HepG2 (cell line): ENCODE data around the gene TPRG1L. TPM values are rescaled to one million over a fixed set of nuclear protein-coding genes. Genes with fewer than 3 reads are reported as not detected.

Experiments used
- ATAC-seq: fragments of 200-7000 bp; cut with Tn5 transposase; 3 replicates; pipeline ENCODE4 v1.9.1; 2020; ENCODE audit warnings: mild to moderate bottlenecking, moderate library complexity
- BruUV-seq: library from RNA; stranded (reverse); fragments of 400-500 nt; replicated peaks from 2 replicates; lab custom pipeline; 2021; lab: Mats Ljungman, UMichigan
- CTCF ChIA-PET: fragments of 300-600 bp; formaldehyde crosslinking; extraction: SDS; loops from one replicate; lab custom pipeline; 2021; ENCODE audit warnings: low total read pairs, inconsistent platforms, low intra/inter-chr PET ratio; lab: Yijun Ruan, JAX
- POLR2A ChIA-PET: fragments of 350-600 bp; sonication (Branson Sonifier 250); formaldehyde crosslinking; loops from one replicate; lab custom pipeline; 2020; ENCODE audit warnings: antibody characterized with exemption, inconsistent platforms; lab: Yijun Ruan, JAX
- DNase-seq: peaks from one replicate; pipeline ENCODE4 v3.0.0-alpha.2; 2015; ENCODE audit warnings: low spot score
- FAIRE-seq: peaks from 3 replicates; lab custom pipeline; 2011; peaks lifted over from hg19 to GRCh38; lab: Jason Lieb, UNC
- H2AFZ ChIP-seq: one replicate; pipeline ENCODE4 v1.6.1; 2011; ENCODE audit warnings: low read length, inconsistent platforms
- H3K27ac ChIP-seq: fragments of 300-600 bp; 3 replicates; pipeline ENCODE4 v1.8.0; 2011; ENCODE audit warnings: mixed run types, mild to moderate bottlenecking, mixed read lengths, low read length, inconsistent platforms; ENCODE audit not compliant: insufficient read depth; ENCODE audit errors: extremely low read length
- H3K27me3 ChIP-seq, 2 experiments: fragments of 200-600 bp in 1 of 2; 2 replicates in 1 of 2; 3 replicates in 1 of 2; pipeline versions ENCODE4 v1.6.0 to v1.8.0; 2011; ENCODE audit warnings: low read length in 2 of 2, mild to moderate bottlenecking in 2 of 2, moderate library complexity in 2 of 2, inconsistent platforms in 1 of 2; ENCODE audit not compliant: insufficient read depth in 2 of 2, control insufficient read depth in 1 of 2
- H3K36me3 ChIP-seq, 2 experiments: fragments of 200-600 bp in 1 of 2; replicated peaks in 1 of 2; 2 replicates in 1 of 2; 3 replicates in 1 of 2; pipeline versions ENCODE4 v1.5.1 to v1.8.0; 2011; ENCODE audit warnings: low read length in 2 of 2, inconsistent platforms in 1 of 2; ENCODE audit not compliant: insufficient read depth in 2 of 2, control insufficient read depth in 1 of 2
- H3K4me1 ChIP-seq: 2 replicates; pipeline ENCODE4 v1.5.1; 2012; ENCODE audit warnings: low read length, inconsistent platforms; ENCODE audit not compliant: insufficient read depth
- H3K4me2 ChIP-seq: 2 replicates; pipeline ENCODE4 v1.6.0; 2011; ENCODE audit warnings: low read depth, low read length, inconsistent platforms
- H3K4me3 ChIP-seq, 3 experiments: fragments of 200-600 bp in 1 of 3; sonication (generic), shearing (Covaris generic) in 1 of 3; replicated peaks in 1 of 3; 2 replicates each; pipeline ENCODE4 v1.5.1; 2011 to 2016; ENCODE audit warnings: low read length in 3 of 3, inconsistent platforms in 2 of 3, low read depth in 2 of 3, mild to moderate bottlenecking in 2 of 3, control low read depth in 1 of 3, mixed read lengths in 1 of 3; ENCODE audit not compliant: insufficient read depth in 1 of 3
- H3K79me2 ChIP-seq: one replicate; pipeline ENCODE4 v1.6.1; 2011; ENCODE audit warnings: low read length, inconsistent platforms; ENCODE audit not compliant: insufficient read depth
- H3K9ac ChIP-seq: 2 replicates; pipeline ENCODE4 v1.6.0; 2011; ENCODE audit warnings: mild to moderate bottlenecking, low read depth, low read length, inconsistent platforms; ENCODE audit not compliant: insufficient read depth
- H3K9me3 ChIP-seq: 2 replicates; pipeline ENCODE4 v1.5.1; 2012; ENCODE audit warnings: mild to moderate bottlenecking, low read length
- H4K20me1 ChIP-seq: 2 replicates; pipeline ENCODE4 v1.6.0; 2011; ENCODE audit warnings: inconsistent platforms, mild to moderate bottlenecking, low read length, moderate library complexity; ENCODE audit not compliant: insufficient read depth
- ATAD3A ChIP-seq: sonication (generic); formaldehyde crosslinking; IDR thresholded peaks from 2 replicates; pipeline ENCODE4 v1.4.0; 2020; ENCODE audit warnings: missing genetic modification reagents
- GFI1 ChIP-seq: sonication (generic); formaldehyde crosslinking; IDR thresholded peaks from 2 replicates; pipeline ENCODE4 v1.5.0; 2020; ENCODE audit warnings: missing genetic modification reagents, mild to moderate bottlenecking, borderline replicate concordance
- SIX4 ChIP-seq: sonication (generic); formaldehyde crosslinking; IDR thresholded peaks from 2 replicates; pipeline ENCODE4 v1.4.0; 2020; ENCODE audit warnings: missing genetic modification reagents
- TOE1 ChIP-seq: sonication (generic); formaldehyde crosslinking; IDR thresholded peaks from 2 replicates; pipeline ENCODE4 v1.4.0; 2020; ENCODE audit warnings: mild to moderate bottlenecking, missing genetic modification reagents
- YY1 ChIP-seq: IDR thresholded peaks from 2 replicates; pipeline ENCODE4 v1.6.1; 2011; ENCODE audit warnings: low read length, low read depth, moderate library complexity, mild to moderate bottlenecking; ENCODE audit not compliant: insufficient read depth, insufficient replicate concordance
- ZFP36 ChIP-seq: fragments of 150-350 bp; IDR thresholded peaks from 2 replicates; pipeline ENCODE4 v1.6.1; 2018; ENCODE audit warnings: borderline replicate concordance, low read length, low read depth; ENCODE audit not compliant: partially characterized antibody
- ZNF264 ChIP-seq: sonication (generic); formaldehyde crosslinking; IDR thresholded peaks from 2 replicates; pipeline ENCODE4 v1.4.0; 2020; ENCODE audit warnings: missing genetic modification reagents
- ZNF572 ChIP-seq: sonication (generic); formaldehyde crosslinking; IDR thresholded peaks from 2 replicates; pipeline ENCODE4 v1.5.1; 2020; ENCODE audit warnings: mild to moderate bottlenecking, missing genetic modification reagents
- WGBS: methylation state at CpG from one replicate; pipeline ENCODE4 v1.1.6; 2017; ENCODE audit warnings: low lambda C conversion rate; 5-methylcytosine and 5-hydroxymethylcytosine counted together
- in situ Hi-C: cut with HindIII; loops from 2 replicates; pipeline ENCODE4 v1.10.0; 2017; ENCODE audit warnings: low pct_unique_long_range_greater_than_20kb; ENCODE audit not compliant: extremely low pct_ligation_motif_present
- intact Hi-C: fragments of 100-400 bp; cut with micrococcal nuclease; formaldehyde crosslinking; loops from one replicate; pipeline ENCODE4 v1.10.0; 2022; ENCODE audit not compliant: unreplicated experiment
- polyA plus RNA-seq, 8 experiments: library from polyadenylated mRNA; depleted of rRNA in 3 of 8; stranded (reverse) in 7 of 8; unstranded in 1 of 8; fragments of >200 nt; fragmentation: Illumina TruSeq in 4 of 8; extraction: Trizol in 4 of 8; gene quantifications; 2 replicates each; pipeline versions ENCODE4 v1.2.1 to v1.2.3, GENCODE V29; 2011 to 2016; ENCODE audit warnings: low read depth in 4 of 8, missing spikeins in 1 of 8, mixed read lengths in 1 of 8; ENCODE audit not compliant: insufficient read depth in 1 of 8
- total RNA-seq, 5 experiments: library from RNA; depleted of rRNA; stranded (reverse); fragments of >200 nt; fragmentation: Illumina TruSeq; extraction: Trizol; gene quantifications; 2 replicates each; pipeline ENCODE4 v1.2.3, GENCODE V29; 2016; ENCODE audit warnings: low read depth in 1 of 5
- TF ChIP-seq, protein P1 (sequence below): sonication (generic); formaldehyde crosslinking; IDR thresholded peaks from 2 replicates; pipeline ENCODE4 v1.4.0; 2020; ENCODE audit warnings: missing genetic modification reagents
- TF ChIP-seq, protein P2 (sequence below), 2 experiments: sonication (generic) in 1 of 2; formaldehyde crosslinking in 1 of 2; IDR thresholded peaks; 2 replicates each; pipeline versions ENCODE4 v1.4.0 to v1.6.1; 2018 to 2020; ENCODE audit warnings: missing genetic modification reagents in 2 of 2, borderline replicate concordance in 1 of 2, low read depth in 1 of 2, mild to moderate bottlenecking in 1 of 2, missing biosample characterization in 1 of 2
- TF ChIP-seq, protein P3 (sequence below): sonication (generic); formaldehyde crosslinking; IDR thresholded peaks from 2 replicates; pipeline ENCODE4 v1.5.0; 2020; ENCODE audit warnings: mild to moderate bottlenecking, missing genetic modification reagents, moderate library complexity

The TPRG1L gene
- total and polyA plus RNA-seq, 2 of the 13 experiments (the other 11 are each of a cell fraction or from before 2014, with no cell fraction given): 21.3 to 37.4 TPM

DNA sequence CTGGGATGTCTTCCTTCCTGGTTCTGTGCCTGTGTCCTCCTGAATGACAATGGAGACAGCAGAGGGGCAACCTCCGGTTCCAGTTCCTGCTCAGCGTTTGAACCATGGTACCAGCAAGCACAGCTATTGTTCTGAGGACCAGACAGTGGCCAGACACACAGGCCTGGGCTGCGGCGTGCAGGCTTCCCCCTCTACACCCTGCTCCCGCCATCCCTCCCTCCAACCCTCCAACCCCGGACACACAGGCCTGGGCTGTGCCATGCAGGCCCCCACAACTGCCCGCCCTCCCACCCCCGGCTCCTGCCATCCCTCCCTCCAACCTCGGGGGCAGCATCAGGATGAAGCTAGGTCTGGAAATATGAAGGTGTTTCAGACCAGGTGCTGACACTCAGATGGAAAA is 8.0 kb upstream of the TPRG1L start:
- CTCF ChIA-PET: interaction anchor here (1.0 kb wide), 1 partner anchor 52 kb away, joined by 3 read pairs; no protein-coding TSS in a partner anchor
- no peak for FAIRE-seq
- H4K20me1 ChIP-seq: no peaks in the 10 kb centered on the region; the same call in 1 of the 2 replicates
- no peaks in the 10 kb centered on the region for H3K79me2 ChIP-seq
- no peak overlapping the region for H3K4me2 ChIP-seq
- no peak overlapping the region for H3K4me3 ChIP-seq
- intact Hi-C loops: loop anchor here (5.0 kb wide), 1 partner anchor 125 kb away; no protein-coding TSS in a partner anchor
- TF ChIP-seq ATAD3A (no peak), SIX4 (CRISPR knock-in tag) (no peak), GFI1 (CRISPR knock-in tag) (no peak)
- TF ChIP-seq, protein P1, sequence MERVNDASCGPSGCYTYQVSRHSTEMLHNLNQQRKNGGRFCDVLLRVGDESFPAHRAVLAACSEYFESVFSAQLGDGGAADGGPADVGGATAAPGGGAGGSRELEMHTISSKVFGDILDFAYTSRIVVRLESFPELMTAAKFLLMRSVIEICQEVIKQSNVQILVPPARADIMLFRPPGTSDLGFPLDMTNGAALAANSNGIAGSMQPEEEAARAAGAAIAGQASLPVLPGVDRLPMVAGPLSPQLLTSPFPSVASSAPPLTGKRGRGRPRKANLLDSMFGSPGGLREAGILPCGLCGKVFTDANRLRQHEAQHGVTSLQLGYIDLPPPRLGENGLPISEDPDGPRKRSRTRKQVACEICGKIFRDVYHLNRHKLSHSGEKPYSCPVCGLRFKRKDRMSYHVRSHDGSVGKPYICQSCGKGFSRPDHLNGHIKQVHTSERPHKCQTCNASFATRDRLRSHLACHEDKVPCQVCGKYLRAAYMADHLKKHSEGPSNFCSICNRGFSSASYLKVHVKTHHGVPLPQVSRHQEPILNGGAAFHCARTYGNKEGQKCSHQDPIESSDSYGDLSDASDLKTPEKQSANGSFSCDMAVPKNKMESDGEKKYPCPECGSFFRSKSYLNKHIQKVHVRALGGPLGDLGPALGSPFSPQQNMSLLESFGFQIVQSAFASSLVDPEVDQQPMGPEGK (CRISPR knock-in tag): no peak
- TF ChIP-seq, all 625 proteins: peak for 0
- no peak for ATAC-seq
- Histone ChIP-seq H3K9me3 (no peaks in the 10 kb centered on the region), H3K36me3 (no peaks in the 10 kb centered on the region), H3K27me3 (peaks cover 18 to 66% of the 10 kb centered on the region in 2 experiments), H3K4me1 (peaks cover 43% of the 10 kb centered on the region), H2AFZ (no peak overlapping the region), H3K27ac (no peak overlapping the region), H3K9ac (no peak overlapping the region)
- POLR2A ChIA-PET: no interaction called here
- no TSS peak for BruUV-seq
- in situ Hi-C loops: no loop called here
- DNase-seq: no peak
- WGBS: 21% methylated on average over 5 of the region's 9 CpGs

DNA sequence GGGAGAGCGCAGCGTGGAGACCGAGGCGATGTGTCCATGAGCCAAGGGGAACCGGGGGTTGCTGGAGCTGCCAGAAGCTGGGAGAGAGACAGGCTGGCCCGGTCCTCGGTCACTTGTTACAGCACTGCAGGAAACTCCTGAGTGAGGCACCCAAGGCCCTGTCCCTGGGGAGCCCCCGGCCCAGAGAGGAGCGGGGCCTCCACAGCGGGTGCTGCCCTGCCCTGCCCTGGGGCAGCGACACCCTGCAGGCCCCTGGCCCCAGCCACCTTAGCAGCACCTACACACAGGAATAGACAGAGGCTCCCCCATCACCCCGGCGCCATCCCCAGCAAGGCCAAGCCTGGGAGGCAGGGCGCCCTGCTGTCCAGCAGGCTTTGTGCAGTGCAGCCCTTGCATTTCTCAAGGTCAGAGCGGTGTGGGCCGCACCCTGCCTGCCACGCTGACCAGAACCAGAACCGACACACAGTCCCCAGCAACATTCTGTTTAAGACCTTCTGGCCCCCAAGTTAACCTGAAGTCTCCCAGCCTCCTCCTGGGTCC is 6.9 kb upstream of the TPRG1L start:
- intact Hi-C loops: loop anchor here (2.0 to 5.0 kb wide), 2 partner anchors 31 to 126 kb away; no protein-coding TSS in a partner anchor
- H3K79me2 ChIP-seq: no peaks in the 10 kb centered on the region
- no peak overlapping the region for H3K27ac ChIP-seq
- WGBS: 36% methylated on average over 7 of the region's 18 CpGs
- peaks cover 16 to 56% of the 10 kb centered on the region in 2 experiments for H3K27me3 ChIP-seq
- 0 out of 3 replicates have a peak, but pooled peaks have one; percentile 16 for ATAC-seq
- in situ Hi-C loops: no loop called here
- H3K9ac ChIP-seq: no peak overlapping the region
- H4K20me1 ChIP-seq: no peaks in the 10 kb centered on the region
- ChIA-PET CTCF (interaction anchor here (2.3 kb wide), 3 partner anchors 29 to 127 kb away, joined by 11 to 32 read pairs (median 13); no protein-coding TSS in a partner anchor), POLR2A (no interaction called here)
- no peaks in the 10 kb centered on the region for H3K9me3 ChIP-seq
- peaks cover 40% of the 10 kb centered on the region for H3K4me1 ChIP-seq
- H3K4me2 ChIP-seq: no peak overlapping the region
- DNase-seq: no peak
- BruUV-seq: no TSS peak
- H3K4me3 ChIP-seq: no peak overlapping the region
- H3K36me3 ChIP-seq: no peaks in the 10 kb centered on the region
- H2AFZ ChIP-seq: no peak overlapping the region
- no peak for FAIRE-seq
- TF ChIP-seq TOE1 (no peak), YY1 (no peak), ZFP36 (no peak), ZNF264 (CRISPR knock-in tag) (no peak), ZNF572 (no peak)
- TF ChIP-seq, protein P2, sequence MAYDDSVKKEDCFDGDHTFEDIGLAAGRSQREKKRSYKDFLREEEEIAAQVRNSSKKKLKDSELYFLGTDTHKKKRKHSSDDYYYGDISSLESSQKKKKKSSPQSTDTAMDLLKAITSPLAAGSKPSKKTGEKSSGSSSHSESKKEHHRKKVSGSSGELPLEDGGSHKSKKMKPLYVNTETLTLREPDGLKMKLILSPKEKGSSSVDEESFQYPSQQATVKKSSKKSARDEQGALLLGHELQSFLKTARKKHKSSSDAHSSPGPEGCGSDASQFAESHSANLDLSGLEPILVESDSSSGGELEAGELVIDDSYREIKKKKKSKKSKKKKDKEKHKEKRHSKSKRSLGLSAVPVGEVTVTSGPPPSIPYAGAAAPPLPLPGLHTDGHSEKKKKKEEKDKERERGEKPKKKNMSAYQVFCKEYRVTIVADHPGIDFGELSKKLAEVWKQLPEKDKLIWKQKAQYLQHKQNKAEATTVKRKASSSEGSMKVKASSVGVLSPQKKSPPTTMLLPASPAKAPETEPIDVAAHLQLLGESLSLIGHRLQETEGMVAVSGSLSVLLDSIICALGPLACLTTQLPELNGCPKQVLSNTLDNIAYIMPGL (CRISPR knock-in tag; IDR thresholded peaks at IDR 0.05; ENCODE audit: borderline replicate concordance in 1 of 2, low read depth in 1 of 2): no peak
- TF ChIP-seq, protein P3, sequence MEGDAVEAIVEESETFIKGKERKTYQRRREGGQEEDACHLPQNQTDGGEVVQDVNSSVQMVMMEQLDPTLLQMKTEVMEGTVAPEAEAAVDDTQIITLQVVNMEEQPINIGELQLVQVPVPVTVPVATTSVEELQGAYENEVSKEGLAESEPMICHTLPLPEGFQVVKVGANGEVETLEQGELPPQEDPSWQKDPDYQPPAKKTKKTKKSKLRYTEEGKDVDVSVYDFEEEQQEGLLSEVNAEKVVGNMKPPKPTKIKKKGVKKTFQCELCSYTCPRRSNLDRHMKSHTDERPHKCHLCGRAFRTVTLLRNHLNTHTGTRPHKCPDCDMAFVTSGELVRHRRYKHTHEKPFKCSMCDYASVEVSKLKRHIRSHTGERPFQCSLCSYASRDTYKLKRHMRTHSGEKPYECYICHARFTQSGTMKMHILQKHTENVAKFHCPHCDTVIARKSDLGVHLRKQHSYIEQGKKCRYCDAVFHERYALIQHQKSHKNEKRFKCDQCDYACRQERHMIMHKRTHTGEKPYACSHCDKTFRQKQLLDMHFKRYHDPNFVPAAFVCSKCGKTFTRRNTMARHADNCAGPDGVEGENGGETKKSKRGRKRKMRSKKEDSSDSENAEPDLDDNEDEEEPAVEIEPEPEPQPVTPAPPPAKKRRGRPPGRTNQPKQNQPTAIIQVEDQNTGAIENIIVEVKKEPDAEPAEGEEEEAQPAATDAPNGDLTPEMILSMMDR: no peak
